Stimulated activated memory B cell treated with anti-CD40 and anti-IgM and Interleukin-4, amounts not matched to agents 10 μg/mL and 1 μg/mL and 100 μg/mL, for 72 hours (primary cell): Measurements from ENCODE around the gene ZMYND8.
"Not testable (repeated sequence)": the region's sequence is repeated elsewhere in the genome, so short reads cannot be mapped to it uniquely, and the experiment has no call there.

ENCODE experiments used
- ATAC-seq: fragments of 150-1000 bp; cut with Tn5 transposase; 2 replicates; pipeline ENCODE4 v1.10.0; 2021
- H3K27ac Mint-ChIP-seq: one replicate; pipeline ENCODE4 v1.8.0; 2022; ENCODE audit warnings: mild to moderate bottlenecking, mixed read lengths
- H3K27me3 Mint-ChIP-seq: one replicate; pipeline ENCODE4 v1.8.0; 2022; ENCODE audit warnings: mixed read lengths
- H3K36me3 Mint-ChIP-seq: one replicate; pipeline ENCODE4 v1.8.0; 2022; ENCODE audit warnings: mixed read lengths
- H3K4me1 Mint-ChIP-seq: one replicate; pipeline ENCODE4 v1.8.0; 2022; ENCODE audit warnings: mixed read lengths
- H3K4me3 Mint-ChIP-seq: one replicate; pipeline ENCODE4 v1.8.0; 2022; ENCODE audit warnings: mild to moderate bottlenecking, moderate library complexity, mixed read lengths
- H3K9me3 Mint-ChIP-seq: one replicate; pipeline ENCODE4 v1.8.0; 2022; ENCODE audit warnings: mixed read lengths

ZMYND8 gene

GRCh38 chr20:47303736-47304135 lies 52.8 kb downstream of the ZMYND8 start:
- ATAC-seq, result no peak
- H3K4me1 Mint-ChIP-seq, result no peaks in the 10 kb centered on the region
- H3K36me3 Mint-ChIP-seq, result peaks cover 41% of the 10 kb centered on the region
- H3K27me3 Mint-ChIP-seq, result no peaks in the 10 kb centered on the region
- H3K4me3 Mint-ChIP-seq, result no peak overlapping the region
- H3K9me3 Mint-ChIP-seq, result no peaks in the 10 kb centered on the region
- no peak overlapping the region for H3K27ac Mint-ChIP-seq

GRCh38 chr20:47300071-47300470 lies 56.4 kb downstream of the ZMYND8 start:
- H3K4me1 Mint-ChIP-seq, result no peaks in the 10 kb centered on the region
- no peaks in the 10 kb centered on the region for H3K27me3 Mint-ChIP-seq
- peaks cover 59% of the 10 kb centered on the region for H3K36me3 Mint-ChIP-seq

GRCh38 chr20:47298624-47299023 lies 57.9 kb downstream of the ZMYND8 start:
- H3K4me3 Mint-ChIP-seq, result no peak overlapping the region
- no peak overlapping the region for H3K27ac Mint-ChIP-seq
- no peaks in the 10 kb centered on the region for H3K4me1 Mint-ChIP-seq
- H3K27me3 Mint-ChIP-seq, result no peaks in the 10 kb centered on the region
- ATAC-seq, result no peak
- no peaks in the 10 kb centered on the region for H3K9me3 Mint-ChIP-seq
- H3K36me3 Mint-ChIP-seq, result peaks cover 73% of the 10 kb centered on the region

More at GRCh38 chr20:47300071-47300470, 56.4 kb downstream of the ZMYND8 start:
- Mint-ChIP-seq H3K4me3 (no peak overlapping the region), H3K27ac (no peak overlapping the region), H3K9me3 (no peaks in the 10 kb centered on the region)
- no peak for ATAC-seq

DNA sequence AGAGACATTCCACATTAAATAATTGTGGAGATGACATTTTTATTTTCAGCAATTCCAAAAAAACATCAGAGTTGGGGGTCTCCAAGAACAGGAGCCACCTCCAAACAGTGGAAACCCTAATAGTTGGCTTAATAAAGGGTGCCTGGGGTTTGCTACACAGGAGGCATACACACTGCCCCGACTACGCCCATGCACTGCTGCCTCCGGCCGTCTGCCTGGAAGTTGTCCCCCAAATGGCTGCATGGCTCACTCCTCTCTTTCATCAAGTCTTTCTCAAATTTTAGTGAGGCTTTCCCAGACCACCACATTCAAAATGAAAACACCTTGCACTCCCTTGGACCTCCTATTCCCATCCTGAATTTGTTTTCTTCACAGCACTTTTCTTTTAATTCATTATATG lies 58.8 kb downstream of the ZMYND8 start:
- Mint-ChIP-seq H3K4me1 (no peaks in the 10 kb centered on the region), H3K4me3 (no peak overlapping the region), H3K27ac (no peak overlapping the region), H3K27me3 (no peaks in the 10 kb centered on the region), H3K9me3 (no peaks in the 10 kb centered on the region), H3K36me3 (peaks cover 70% of the 10 kb centered on the region)
- no peak for ATAC-seq

DNA sequence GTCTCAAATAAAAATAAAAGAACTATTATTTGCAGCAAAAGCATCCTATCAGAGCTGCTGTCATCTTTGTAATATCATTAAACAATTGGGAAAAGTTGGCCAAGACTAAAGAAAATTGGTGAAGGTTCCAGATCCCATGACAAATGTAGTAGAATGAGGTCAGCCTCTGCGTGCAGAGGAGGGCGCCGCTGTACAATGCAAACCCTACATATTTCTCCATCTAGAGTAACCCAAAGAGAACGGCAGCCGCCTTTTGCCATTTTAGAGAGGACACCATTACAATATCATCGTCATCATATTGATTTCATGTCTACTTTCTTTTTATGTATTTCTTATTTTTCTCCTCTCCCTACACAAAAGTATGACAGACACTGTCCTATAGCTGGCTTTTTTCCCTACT lies 59.5 kb downstream of the ZMYND8 start:
- Mint-ChIP-seq H3K27ac (peak overlapping the region; percentile 51), H3K4me3 (no peak overlapping the region), H3K27me3 (no peaks in the 10 kb centered on the region), H3K4me1 (no peaks in the 10 kb centered on the region), H3K9me3 (no peaks in the 10 kb centered on the region), H3K36me3 (peaks cover 70% of the 10 kb centered on the region)
- no peak for ATAC-seq

GRCh38 chr20:47295921-47296426 lies 60.5 kb downstream of the ZMYND8 start:
- peaks cover 71% of the 10 kb centered on the region for H3K36me3 Mint-ChIP-seq
- ATAC-seq, result no peak
- H3K27me3 Mint-ChIP-seq, result no peaks in the 10 kb centered on the region
- no peaks in the 10 kb centered on the region for H3K9me3 Mint-ChIP-seq
- no peak overlapping the region for H3K4me3 Mint-ChIP-seq
- no peaks in the 10 kb centered on the region for H3K4me1 Mint-ChIP-seq
- H3K27ac Mint-ChIP-seq, result no peak overlapping the region

DNA sequence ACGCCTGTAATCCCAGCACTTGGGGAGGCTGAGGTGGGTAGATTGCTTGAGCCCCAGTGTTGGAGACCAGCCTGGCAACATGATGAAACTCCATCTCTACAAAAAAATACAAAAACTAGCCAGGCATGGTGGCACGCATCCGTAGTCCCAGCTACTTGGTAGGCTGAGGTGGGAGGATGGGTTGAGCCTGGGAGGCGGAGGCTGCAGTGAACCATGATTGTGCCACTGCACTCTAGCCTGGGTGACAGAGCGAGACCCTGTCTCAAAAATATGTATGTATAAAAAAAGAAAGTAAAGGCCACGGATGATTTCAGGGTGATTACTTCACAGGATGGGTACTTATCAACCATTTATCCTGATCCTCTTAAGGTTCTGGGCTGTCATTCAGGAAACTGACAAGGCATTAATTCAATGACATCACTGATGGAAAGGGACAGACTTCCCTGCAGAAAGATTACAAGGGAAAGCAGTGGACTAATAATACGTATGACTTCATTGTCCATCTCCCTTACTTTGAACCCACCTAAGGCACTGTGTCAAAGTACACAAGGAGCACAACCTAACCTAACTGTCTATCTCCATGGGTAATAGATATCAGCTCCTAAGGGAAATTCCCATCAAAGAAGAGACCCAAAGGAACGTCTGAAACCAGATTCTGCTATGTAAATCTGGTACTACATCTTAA lies 61.2 kb downstream of the ZMYND8 start:
- Mint-ChIP-seq H3K27me3 (no peaks in the 10 kb centered on the region), H3K27ac (peak overlapping the region; percentile 42), H3K36me3 (peaks cover 74% of the 10 kb centered on the region), H3K4me1 (no peaks in the 10 kb centered on the region), H3K4me3 (no peak overlapping the region), H3K9me3 (no peaks in the 10 kb centered on the region)
- ATAC-seq, result no peak

DNA sequence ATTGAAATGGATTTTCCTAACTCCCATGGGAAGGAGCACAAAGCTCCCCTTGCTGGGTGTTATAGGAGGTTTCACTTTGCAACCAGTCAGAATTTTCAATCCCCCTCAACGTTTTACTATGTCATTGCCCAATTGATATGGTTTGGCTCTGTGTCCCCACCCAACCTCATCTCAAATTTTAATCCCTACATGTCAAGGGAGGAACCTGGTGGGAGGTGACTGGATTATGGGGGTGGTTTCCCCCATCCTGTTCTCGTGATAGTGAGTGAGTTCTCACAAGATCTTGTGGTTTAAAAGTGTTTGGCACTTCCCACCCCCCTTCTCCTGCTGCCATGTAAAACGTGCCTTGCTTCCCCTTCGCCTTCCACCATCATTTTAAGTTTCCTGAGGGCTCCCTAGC lies 62.9 kb downstream of the ZMYND8 start:
- H3K9me3 Mint-ChIP-seq, result no peaks in the 10 kb centered on the region
- no peaks in the 10 kb centered on the region for H3K4me1 Mint-ChIP-seq
- H3K27me3 Mint-ChIP-seq, result no peaks in the 10 kb centered on the region
- peaks cover 82% of the 10 kb centered on the region for H3K36me3 Mint-ChIP-seq
- H3K4me3 Mint-ChIP-seq, result no peak overlapping the region
- ATAC-seq, result no peak
- H3K27ac Mint-ChIP-seq, result peak overlapping the region; percentile 46

GRCh38 chr20:47292581-47292980 lies 63.9 kb downstream of the ZMYND8 start:
- Mint-ChIP-seq H3K4me3 (no peak overlapping the region), H3K27me3 (no peaks in the 10 kb centered on the region), H3K4me1 (no peaks in the 10 kb centered on the region), H3K27ac (no peak overlapping the region), H3K36me3 (peaks cover 74% of the 10 kb centered on the region), H3K9me3 (no peaks in the 10 kb centered on the region)
- no peak for ATAC-seq

DNA sequence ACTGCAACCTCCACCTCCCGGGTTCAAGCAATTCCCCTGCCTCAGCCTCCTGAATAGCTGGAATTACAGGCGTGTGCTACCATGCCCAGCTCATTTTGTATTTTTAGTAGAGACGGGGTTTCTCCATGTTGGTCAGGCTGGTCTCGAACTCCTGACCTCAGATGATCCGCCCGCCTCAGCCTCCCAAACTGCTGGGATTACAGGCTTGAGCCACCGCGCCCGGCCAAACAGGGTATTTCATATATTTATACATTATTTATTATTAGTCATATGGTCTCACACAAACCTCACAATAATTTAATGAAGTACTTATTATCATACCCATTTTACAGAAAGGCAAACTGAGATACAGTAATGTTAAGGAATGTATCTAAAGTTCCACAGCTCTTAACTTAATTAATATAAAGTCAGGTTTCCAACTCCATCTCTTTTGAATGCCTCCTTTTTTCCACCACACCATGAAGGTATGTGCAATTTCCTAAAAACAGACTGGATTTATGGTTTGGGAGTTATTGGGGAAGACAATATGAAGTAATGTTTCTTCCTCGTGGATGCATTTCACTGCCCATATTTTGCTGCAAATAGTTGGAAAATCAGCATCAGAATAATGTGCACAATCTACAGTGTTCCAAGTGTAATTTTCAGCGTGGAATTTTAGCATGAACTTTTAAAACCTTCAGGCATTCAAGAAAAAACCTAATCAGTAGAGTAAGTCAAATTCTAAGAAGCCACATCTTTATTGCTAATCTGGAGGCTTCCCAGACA lies 65.7 kb downstream of the ZMYND8 start:
- Mint-ChIP-seq H3K4me3 (no peak overlapping the region), H3K27me3 (no peaks in the 10 kb centered on the region), H3K36me3 (peaks cover 65% of the 10 kb centered on the region), H3K4me1 (no peaks in the 10 kb centered on the region), H3K27ac (no peak overlapping the region), H3K9me3 (no peaks in the 10 kb centered on the region)
- ATAC-seq, result no peak

DNA sequence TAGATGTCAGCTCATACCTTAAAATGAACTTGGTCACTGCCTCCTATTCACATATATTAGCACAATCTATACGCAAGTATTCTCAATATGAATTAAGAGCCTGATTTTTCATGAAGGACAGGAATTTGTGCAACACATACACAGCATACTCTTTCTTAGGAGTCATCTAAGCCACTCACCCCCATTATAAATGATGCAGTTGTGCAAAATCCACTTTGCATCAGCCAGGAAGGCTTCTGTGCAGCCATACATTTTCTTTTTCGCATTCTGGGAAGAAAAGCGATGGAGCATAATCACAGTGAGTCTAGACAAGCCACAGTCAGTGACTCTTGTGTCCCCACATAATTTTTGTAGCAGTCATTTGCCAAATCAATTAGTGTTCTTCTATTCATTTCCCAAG lies 66.5 kb downstream of the ZMYND8 start:
- Mint-ChIP-seq H3K36me3 (peaks cover 61% of the 10 kb centered on the region), H3K4me3 (no peak overlapping the region), H3K4me1 (no peaks in the 10 kb centered on the region), H3K27me3 (no peaks in the 10 kb centered on the region), H3K27ac (no peak overlapping the region), H3K9me3 (no peaks in the 10 kb centered on the region)
- ATAC-seq, result no peak

GRCh38 chr20:47289096-47289495 lies 67.4 kb downstream of the ZMYND8 start:
- Mint-ChIP-seq H3K27ac (no peak overlapping the region), H3K4me3 (no peak overlapping the region), H3K36me3 (peaks cover 59% of the 10 kb centered on the region), H3K9me3 (no peaks in the 10 kb centered on the region), H3K27me3 (no peaks in the 10 kb centered on the region), H3K4me1 (no peaks in the 10 kb centered on the region)
- ATAC-seq, result no peak

DNA sequence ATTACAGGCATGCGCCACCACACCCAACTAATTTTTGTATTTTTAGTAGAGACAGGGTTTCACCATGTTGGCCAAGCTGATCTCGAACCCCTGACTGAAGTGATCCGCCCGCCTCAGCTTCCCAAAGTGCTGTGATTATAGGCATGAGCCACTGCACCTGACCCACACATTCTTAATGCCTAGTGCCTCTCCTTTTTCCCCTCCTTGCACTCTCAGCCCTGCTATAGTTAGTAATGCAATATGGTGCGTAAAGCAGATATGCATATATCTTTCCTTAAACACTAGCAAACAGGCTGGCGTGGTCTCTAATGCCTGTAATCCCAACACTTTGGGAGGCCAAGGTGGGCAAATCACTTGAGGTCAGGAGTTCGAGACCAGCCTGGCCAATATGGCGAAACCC lies 68.0 kb downstream of the ZMYND8 start:
- not testable (repeated sequence) for H3K4me1 Mint-ChIP-seq, H3K27ac Mint-ChIP-seq, H3K27me3 Mint-ChIP-seq, H3K9me3 Mint-ChIP-seq, H3K4me3 Mint-ChIP-seq, ATAC-seq
- H3K36me3 Mint-ChIP-seq, result peaks cover 59% of the 10 kb centered on the region

DNA sequence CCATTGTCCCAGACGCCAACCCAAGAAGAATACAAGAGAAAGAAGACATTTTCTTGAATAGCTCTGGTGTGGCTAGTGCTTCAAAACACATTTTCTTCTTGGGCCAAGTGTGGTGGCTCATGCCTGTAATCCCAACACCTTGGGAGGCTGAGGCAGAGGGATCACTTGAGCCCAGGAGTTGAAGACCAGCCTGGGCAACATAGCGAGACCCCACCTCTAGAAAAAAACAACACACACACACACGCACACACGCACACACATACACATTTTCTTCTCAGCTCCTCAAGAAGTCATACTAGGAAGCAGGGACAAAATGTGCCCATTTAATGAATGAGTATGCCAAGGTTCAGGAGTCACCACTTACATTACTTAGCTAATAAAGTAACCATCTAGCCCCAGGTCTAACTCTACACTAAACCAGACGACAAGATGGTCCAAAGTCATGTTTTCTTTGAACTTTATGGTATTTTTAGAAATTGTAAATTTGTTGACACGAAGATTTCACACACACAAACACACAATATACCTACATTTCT lies 68.8 kb downstream of the ZMYND8 start:
- Mint-ChIP-seq H3K4me1 (no peaks in the 10 kb centered on the region), H3K9me3 (no peaks in the 10 kb centered on the region), H3K4me3 (no peak overlapping the region), H3K27ac (no peak overlapping the region), H3K27me3 (no peaks in the 10 kb centered on the region), H3K36me3 (peaks cover 59% of the 10 kb centered on the region)
- ATAC-seq, result no peak

- H3K27me3 Mint-ChIP-seq, result no peaks in the 10 kb centered on the region
- peaks cover 56% of the 10 kb centered on the region for H3K36me3 Mint-ChIP-seq
- H3K27ac Mint-ChIP-seq, result no peak overlapping the region
- H3K9me3 Mint-ChIP-seq, result no peaks in the 10 kb centered on the region
- H3K4me1 Mint-ChIP-seq, result no peaks in the 10 kb centered on the region
- H3K4me3 Mint-ChIP-seq, result no peak overlapping the region
- no peak for ATAC-seq
These were observed 69.8 kb downstream of the ZMYND8 start for GRCh38 chr20:47286681-47287080.

GRCh38 chr20:47285189-47285588 lies 71.3 kb downstream of the ZMYND8 start:
- no peak overlapping the region for H3K27ac Mint-ChIP-seq
- H3K36me3 Mint-ChIP-seq, result peaks cover 59% of the 10 kb centered on the region
- no peaks in the 10 kb centered on the region for H3K4me1 Mint-ChIP-seq
- H3K4me3 Mint-ChIP-seq, result no peak overlapping the region
- no peaks in the 10 kb centered on the region for H3K9me3 Mint-ChIP-seq
- no peak for ATAC-seq
- H3K27me3 Mint-ChIP-seq, result no peaks in the 10 kb centered on the region
